ENCODE results near the gene PLA2G4C. TPM values are rescaled to one million over a fixed set of nuclear protein-coding genes. Genes with fewer than 3 reads are reported as not detected.

Gene PLA2G4C
- total RNA-seq, 1 donor from 2014 or later: 4.8 TPM

DNA sequence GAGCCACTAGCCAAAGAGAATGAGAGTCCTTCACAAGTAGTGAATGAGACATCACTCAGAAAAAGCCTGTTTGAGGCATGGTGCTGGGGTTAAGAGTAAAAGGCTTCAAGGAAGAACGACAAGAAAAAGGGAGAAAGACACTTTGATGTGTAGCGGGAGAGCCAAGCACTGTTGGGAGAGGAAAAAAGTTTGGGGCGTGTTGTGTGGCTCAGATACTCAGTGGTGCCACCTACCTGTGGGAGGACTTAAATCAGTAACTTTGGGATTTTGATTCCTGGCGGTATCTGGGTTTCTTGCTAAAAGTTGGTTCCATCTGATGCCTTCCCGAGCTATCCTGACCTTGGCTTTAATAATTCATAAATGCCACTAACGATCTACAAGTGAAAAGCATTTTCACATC is 103.9 kb downstream of the PLA2G4C start:
- no peaks in the 10 kb centered on the region for H3K4me1 Mint-ChIP-seq (ENCODE audit: unreplicated experiment)
- no peak for DNase-seq (ENCODE audit: extremely low spot score, unreplicated experiment)
- no peak for TF ChIP-seq CTCF (IDR thresholded peaks at IDR 0.05)
- no peak overlapping the region for H3K27ac Mint-ChIP-seq (ENCODE audit: unreplicated experiment)
- no peaks in the 10 kb centered on the region for H3K36me3 Mint-ChIP-seq (ENCODE audit: unreplicated experiment)
- peaks cover 9% of the 10 kb centered on the region for H3K9me3 Mint-ChIP-seq (ENCODE audit: unreplicated experiment)
- H3K4me3 Mint-ChIP-seq (ENCODE audit: unreplicated experiment): no peak overlapping the region
- no peaks in the 10 kb centered on the region for H3K27me3 Mint-ChIP-seq (ENCODE audit: unreplicated experiment)

DNA sequence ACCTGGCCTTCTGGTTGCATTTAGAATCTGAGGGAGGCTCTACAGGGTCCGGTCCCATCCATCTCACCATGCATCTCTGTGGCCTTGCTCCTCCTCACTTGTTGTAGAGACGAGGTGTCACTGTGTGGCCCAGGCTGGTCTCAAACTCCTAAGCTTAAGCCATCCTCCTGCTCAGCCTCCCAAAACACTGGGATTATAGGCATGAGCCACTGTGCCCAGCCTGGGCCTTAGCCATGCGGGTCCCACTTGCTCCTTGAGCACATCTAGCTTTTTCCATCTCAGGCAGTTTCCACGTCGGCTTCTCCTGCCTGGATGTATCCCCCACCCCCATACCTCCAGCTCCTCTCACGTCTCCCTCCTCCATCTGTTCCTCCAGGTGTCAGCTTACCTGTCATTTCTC is 106.4 kb downstream of the PLA2G4C start:
- no peaks in the 10 kb centered on the region for H3K4me1 Mint-ChIP-seq (ENCODE audit: unreplicated experiment)

DNA sequence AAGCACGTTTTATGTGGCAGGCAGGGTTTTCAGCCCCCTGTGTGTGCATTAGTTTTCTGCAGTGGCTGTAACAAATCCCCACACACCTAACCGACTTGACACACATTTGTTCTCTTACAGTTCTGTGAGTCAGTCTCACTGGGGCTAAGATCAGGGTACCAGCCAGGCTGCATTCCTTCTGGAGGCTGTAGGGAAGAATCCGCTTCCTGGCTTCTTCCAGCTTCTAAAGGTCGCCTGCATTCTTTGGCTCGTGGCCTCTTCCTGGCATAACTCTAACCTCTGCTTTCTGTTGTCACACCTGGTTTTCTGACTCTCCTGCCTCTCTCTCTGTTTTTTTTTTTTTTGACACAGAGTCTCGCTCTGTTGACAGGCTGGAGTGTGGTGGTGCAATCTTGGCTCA is 109.8 kb downstream of the PLA2G4C start:
- DNase-seq (ENCODE audit: extremely low spot score, unreplicated experiment): peak; percentile 36
- H3K4me1 Mint-ChIP-seq (ENCODE audit: unreplicated experiment): no peaks in the 10 kb centered on the region
- H3K27me3 Mint-ChIP-seq (ENCODE audit: unreplicated experiment): peaks cover 3% of the 10 kb centered on the region
- no peak for TF ChIP-seq CTCF (IDR thresholded peaks at IDR 0.05)
- H3K9me3 Mint-ChIP-seq (ENCODE audit: unreplicated experiment): no peaks in the 10 kb centered on the region
- no peaks in the 10 kb centered on the region for H3K36me3 Mint-ChIP-seq (ENCODE audit: unreplicated experiment)
- H3K4me3 Mint-ChIP-seq (ENCODE audit: unreplicated experiment): no peak overlapping the region
- no peak overlapping the region for H3K27ac Mint-ChIP-seq (ENCODE audit: unreplicated experiment)

More for the DNA sequence above, 106.4 kb downstream of the PLA2G4C start:
- DNase-seq (ENCODE audit: extremely low spot score, unreplicated experiment): peak; percentile 68
- no peak for TF ChIP-seq CTCF (IDR thresholded peaks at IDR 0.05)
- no peaks in the 10 kb centered on the region for H3K36me3 Mint-ChIP-seq (ENCODE audit: unreplicated experiment)
- no peaks in the 10 kb centered on the region for H3K27me3 Mint-ChIP-seq (ENCODE audit: unreplicated experiment)
- no peak overlapping the region for H3K4me3 Mint-ChIP-seq (ENCODE audit: unreplicated experiment)
- peaks cover 6% of the 10 kb centered on the region for H3K9me3 Mint-ChIP-seq (ENCODE audit: unreplicated experiment)
- H3K27ac Mint-ChIP-seq (ENCODE audit: unreplicated experiment): no peak overlapping the region

- TF ChIP-seq CTCF (IDR thresholded peaks at IDR 0.05): no peak
- H3K36me3 Mint-ChIP-seq (ENCODE audit: unreplicated experiment): no peaks in the 10 kb centered on the region
- H3K27ac Mint-ChIP-seq (ENCODE audit: unreplicated experiment): no peak overlapping the region
- H3K27me3 Mint-ChIP-seq (ENCODE audit: unreplicated experiment): peaks cover 9% of the 10 kb centered on the region
- no peaks in the 10 kb centered on the region for H3K4me1 Mint-ChIP-seq (ENCODE audit: unreplicated experiment)
- H3K4me3 Mint-ChIP-seq (ENCODE audit: unreplicated experiment): no peak overlapping the region
- DNase-seq (ENCODE audit: extremely low spot score, unreplicated experiment): peak; percentile 65
- H3K9me3 Mint-ChIP-seq (ENCODE audit: unreplicated experiment): no peaks in the 10 kb centered on the region
Measured at GRCh38 chr19:47998800-47999199, 111.8 kb downstream of the PLA2G4C start.

Other genes starting within 250 kb of the PLA2G4C start
- not detected in 2 replicates for gene SULT2A1, start 224.5 kb downstream of the PLA2G4C start, total RNA-seq
- not detected in 2 replicates for gene BSPH1, start 118.6 kb downstream of the PLA2G4C start, total RNA-seq
- gene ELSPBP1, start 116.2 kb downstream of the PLA2G4C start, total RNA-seq: not detected in 2 replicates
- gene CABP5, start 66.7 kb downstream of the PLA2G4C start, total RNA-seq: not detected in 2 replicates
- 19.0 and 23.0 TPM in 2 replicates for gene LIG1, start 59.5 kb upstream of the PLA2G4C start, total RNA-seq
- 5.7 and 6.6 TPM in 2 replicates for gene ZSWIM9, start 59.9 kb upstream of the PLA2G4C start, total RNA-seq
- 36.4 and 38.0 TPM in 2 replicates for gene CARD8, start 145.1 kb upstream of the PLA2G4C start, total RNA-seq
- gene ZNF114, start 159.3 kb upstream of the PLA2G4C start, total RNA-seq: 0.97 and 0.99 TPM in 2 replicates
- 201 and 212 TPM in 2 replicates for gene EMP3, start 214.7 kb upstream of the PLA2G4C start, total RNA-seq